ENCODE measurements around the gene MXD3. TPM values are rescaled to one million over a fixed set of nuclear protein-coding genes. Genes with fewer than 3 reads are reported as not detected.

Gene MXD3
- total RNA-seq, 2 experiments from 2014 or later = 93.2 to 96.9 TPM

Other genes with a start within 250 kb of the MXD3 start
- gene FGFR4, start 225.0 kb downstream of the MXD3 start, total RNA-seq = 1 to 10 TPM in 1 of 2 experiments, under 1 TPM in 1; 0.53 to 1.9 TPM
- 10 to 100 TPM; 91.8 to 98.4 TPM for gene NSD1, start 178.1 kb downstream of the MXD3 start, total RNA-seq
- 10 to 100 TPM; 44.1 to 48.8 TPM for gene RAB24, start 8.2 kb downstream of the MXD3 start, total RNA-seq
- gene PRELID1, start 8.1 kb downstream of the MXD3 start, total RNA-seq = 100 to 1,000 TPM; 152 to 154 TPM
- 100 to 1,000 TPM; 119 to 127 TPM for gene LMAN2, start 39.8 kb upstream of the MXD3 start, total RNA-seq
- 100 to 1,000 TPM; 112 to 117 TPM for gene RGS14, start 46.0 kb upstream of the MXD3 start, total RNA-seq
- 1 to 10 TPM; 2.0 to 2.1 TPM for gene SLC34A1, start 72.5 kb upstream of the MXD3 start, total RNA-seq
- gene PFN3, start 88.8 kb upstream of the MXD3 start, total RNA-seq = not detected
- 1 to 10 TPM; 3.2 to 3.5 TPM for gene F12, start 97.7 kb upstream of the MXD3 start, total RNA-seq
- gene GRK6, start 114.8 kb upstream of the MXD3 start, total RNA-seq = 100 to 1,000 TPM; 206 to 213 TPM
- gene PRR7, start 134.9 kb upstream of the MXD3 start, total RNA-seq = 10 to 100 TPM in 1 of 2 experiments, 1 to 10 TPM in 1; 9.8 to 11.6 TPM
- gene DBN1, start 161.7 kb upstream of the MXD3 start, total RNA-seq = 100 to 1,000 TPM in 1 of 2 experiments, 10 to 100 TPM in 1; 92.9 to 104 TPM
- gene PDLIM7, start 185.7 kb upstream of the MXD3 start, total RNA-seq = 10 to 100 TPM; 62.5 to 67.3 TPM
- 1 to 10 TPM; 7.3 to 7.8 TPM for gene DOK3, start 197.9 kb upstream of the MXD3 start, total RNA-seq
- 100 to 1,000 TPM; 135 to 149 TPM for gene DDX41, start 205.1 kb upstream of the MXD3 start, total RNA-seq
- gene FAM193B, start 242.7 kb upstream of the MXD3 start, total RNA-seq = 100 to 1,000 TPM in 1 of 2 experiments, 10 to 100 TPM in 1; 95.8 to 105 TPM